Esophagus squamous epithelium (tissue), 5 donors: ENCODE results near the gene CLIC6. TPM values are rescaled to one million over a fixed set of nuclear protein-coding genes. Genes with fewer than 3 reads are reported as not detected.
A peak's percentile ranks its signal among the peaks of the same experiment; 100 is the strongest.

Experiments
- DNase-seq: peaks from one replicate; lab custom pipeline; 2025; lab: John Stamatoyannopoulos, UW
- H3K27ac ChIP-seq, 4 donors: fragments of 200-600 bp; sonication (generic); one replicate each; pipeline ENCODE4 v1.5.1; 2016 to 2019; ENCODE audit warnings: mild to moderate bottlenecking in 1 of 4
- H3K27me3 ChIP-seq, 4 donors: fragments of 200-600 bp; sonication (generic); 1 replicate in 3 of 4; 2 replicates in 1 of 4; pipeline versions ENCODE4 v1.5.1 to v1.6.0; 2017 to 2021; ENCODE audit warnings: antibody characterized with exemption in 1 of 4
- H3K36me3 ChIP-seq, 3 donors: fragments of 200-600 bp; sonication (generic); one replicate each; pipeline ENCODE4 v1.5.1; 2016 to 2019
- H3K4me1 ChIP-seq, 3 donors: fragments of 200-600 bp; sonication (generic); one replicate each; pipeline ENCODE4 v1.5.1; 2017 to 2019
- H3K4me3 ChIP-seq, 4 donors: fragments of 200-600 bp; sonication (generic); 1 replicate in 3 of 4; 2 replicates in 1 of 4; pipeline ENCODE4 v1.5.1; 2016 to 2019; ENCODE audit warnings: mild to moderate bottlenecking in 2 of 4, moderate library complexity in 1 of 4
- H3K9me3 ChIP-seq, 3 donors: fragments of 200-600 bp; sonication (generic); one replicate each; pipeline ENCODE4 v1.5.1; 2016 to 2019
- POLR2A ChIP-seq, 4 donors: fragments of 450-650 bp; IDR thresholded peaks; one replicate each; pipeline ENCODE4 v1.6.1; 2017; ENCODE audit warnings: antibody characterized with exemption in 4 of 4, mild to moderate bottlenecking in 4 of 4, moderate library complexity in 3 of 4
- WGBS, 2 donors: methylation state at CpG; one replicate each; pipeline ENCODE4 v1.1.5; 2018; 5-methylcytosine and 5-hydroxymethylcytosine counted together
- intact Hi-C: fragments of 100-400 bp; cut with DNase I; formaldehyde crosslinking; loops from one replicate; pipeline ENCODE4 v1.15.0; 2022
- total RNA-seq, 4 donors: library from RNA; depleted of rRNA; stranded (reverse); fragments of >200 nt; gene quantifications; one replicate each; pipeline ENCODE4 v1.1.0, GENCODE V29; 2016
- TF ChIP-seq, protein P1 (sequence below), 6 experiments: fragments of 450-650 bp in 4 of 6; fragments of 200-600 bp in 2 of 6; sonication (generic) in 2 of 6; IDR thresholded peaks; one replicate each; pipeline ENCODE4 v1.5.1; 2016 to 2019; ENCODE audit warnings: antibody characterized with exemption in 6 of 6, mild to moderate bottlenecking in 4 of 6, moderate library complexity in 4 of 6
- donor health status: DM: yes; HTN: yes; CAD: no.

Gene CLIC6
- total RNA-seq, 4 donors from 2014 or later, result 0.83 to 3.8 (median 2.0) TPM

DNA sequence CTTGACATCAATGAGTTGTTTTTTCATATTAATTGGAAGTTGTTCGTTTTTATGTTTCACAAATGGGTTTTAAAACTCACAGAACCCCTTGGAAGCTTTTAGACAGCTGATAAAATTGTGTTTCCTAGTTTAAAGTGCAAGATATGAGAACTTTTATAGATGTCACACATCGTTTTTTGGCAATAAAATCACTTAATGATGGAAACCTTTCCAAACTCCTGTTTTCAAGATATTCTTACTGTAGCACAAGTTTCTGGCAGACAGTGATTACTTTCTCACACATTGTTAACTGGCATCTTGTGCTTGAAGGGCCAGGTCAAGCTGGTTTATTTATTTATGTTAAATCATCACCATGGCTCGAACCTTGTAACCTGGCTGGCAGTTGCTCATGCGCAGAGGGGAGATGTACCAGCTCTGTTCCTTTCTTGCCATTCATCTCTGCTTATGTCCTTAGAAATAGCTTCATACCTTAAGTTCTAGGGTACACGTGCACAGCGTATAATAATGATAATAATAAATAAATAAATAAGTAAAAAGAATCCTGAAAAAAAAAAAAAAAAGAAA is 43.7 kb upstream of the CLIC6 start:
- TF ChIP-seq, protein P1, sequence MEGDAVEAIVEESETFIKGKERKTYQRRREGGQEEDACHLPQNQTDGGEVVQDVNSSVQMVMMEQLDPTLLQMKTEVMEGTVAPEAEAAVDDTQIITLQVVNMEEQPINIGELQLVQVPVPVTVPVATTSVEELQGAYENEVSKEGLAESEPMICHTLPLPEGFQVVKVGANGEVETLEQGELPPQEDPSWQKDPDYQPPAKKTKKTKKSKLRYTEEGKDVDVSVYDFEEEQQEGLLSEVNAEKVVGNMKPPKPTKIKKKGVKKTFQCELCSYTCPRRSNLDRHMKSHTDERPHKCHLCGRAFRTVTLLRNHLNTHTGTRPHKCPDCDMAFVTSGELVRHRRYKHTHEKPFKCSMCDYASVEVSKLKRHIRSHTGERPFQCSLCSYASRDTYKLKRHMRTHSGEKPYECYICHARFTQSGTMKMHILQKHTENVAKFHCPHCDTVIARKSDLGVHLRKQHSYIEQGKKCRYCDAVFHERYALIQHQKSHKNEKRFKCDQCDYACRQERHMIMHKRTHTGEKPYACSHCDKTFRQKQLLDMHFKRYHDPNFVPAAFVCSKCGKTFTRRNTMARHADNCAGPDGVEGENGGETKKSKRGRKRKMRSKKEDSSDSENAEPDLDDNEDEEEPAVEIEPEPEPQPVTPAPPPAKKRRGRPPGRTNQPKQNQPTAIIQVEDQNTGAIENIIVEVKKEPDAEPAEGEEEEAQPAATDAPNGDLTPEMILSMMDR (IDR thresholded peaks at IDR 0.05), result no peak
- no peak for TF ChIP-seq POLR2A (IDR thresholded peaks at IDR 0.05)
- intact Hi-C loops, result no loop called here
- peaks cover 0 to 18% (median 0%) of the 10 kb centered on the region in 4 donors for H3K27me3 ChIP-seq
- no peak overlapping the region for H3K4me3 ChIP-seq
- no peaks in the 10 kb centered on the region for H3K9me3 ChIP-seq
- no peak overlapping the region for H3K27ac ChIP-seq
- WGBS, 2 donors, result 59 to 71% methylated on average over 6 of the region's 6 CpGs
- H3K4me1 ChIP-seq, result no peaks in the 10 kb centered on the region
- no peak for DNase-seq
- no peaks in the 10 kb centered on the region for H3K36me3 ChIP-seq

DNA sequence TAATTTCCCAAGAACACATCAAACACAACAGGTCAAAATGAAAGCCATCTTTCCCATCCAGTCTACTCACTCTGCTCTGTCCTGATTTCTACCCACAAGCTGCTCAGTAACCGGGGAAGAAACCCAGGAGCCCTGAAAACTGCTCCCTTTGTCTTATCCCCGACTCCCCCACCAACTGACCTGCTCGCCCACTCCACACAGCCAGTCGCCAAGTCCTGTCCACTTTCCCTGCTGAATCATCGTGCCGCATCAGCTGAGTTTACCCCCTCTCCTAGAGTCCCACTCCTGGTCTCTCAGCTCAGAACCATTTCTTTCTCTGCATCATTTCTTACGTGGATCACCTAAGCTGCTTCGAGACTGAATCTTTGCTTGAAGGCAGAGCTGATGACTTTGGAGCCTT is 42.7 kb upstream of the CLIC6 start:
- TF ChIP-seq POLR2A (IDR thresholded peaks at IDR 0.05), result no peak
- TF ChIP-seq, protein P1 (IDR thresholded peaks at IDR 0.05), result no peak
- no peak overlapping the region for H3K4me3 ChIP-seq
- H3K4me1 ChIP-seq, result no peaks in the 10 kb centered on the region
- H3K27me3 ChIP-seq, result peaks cover 0 to 19% (median 0%) of the 10 kb centered on the region in 4 donors
- intact Hi-C loops, result no loop called here
- H3K36me3 ChIP-seq, result no peaks in the 10 kb centered on the region
- WGBS, 2 donors, result 83 to 85% methylated on average over 8 of the region's 8 CpGs
- H3K27ac ChIP-seq, result no peak overlapping the region
- H3K9me3 ChIP-seq, result no peaks in the 10 kb centered on the region
- DNase-seq, result no peak

DNA sequence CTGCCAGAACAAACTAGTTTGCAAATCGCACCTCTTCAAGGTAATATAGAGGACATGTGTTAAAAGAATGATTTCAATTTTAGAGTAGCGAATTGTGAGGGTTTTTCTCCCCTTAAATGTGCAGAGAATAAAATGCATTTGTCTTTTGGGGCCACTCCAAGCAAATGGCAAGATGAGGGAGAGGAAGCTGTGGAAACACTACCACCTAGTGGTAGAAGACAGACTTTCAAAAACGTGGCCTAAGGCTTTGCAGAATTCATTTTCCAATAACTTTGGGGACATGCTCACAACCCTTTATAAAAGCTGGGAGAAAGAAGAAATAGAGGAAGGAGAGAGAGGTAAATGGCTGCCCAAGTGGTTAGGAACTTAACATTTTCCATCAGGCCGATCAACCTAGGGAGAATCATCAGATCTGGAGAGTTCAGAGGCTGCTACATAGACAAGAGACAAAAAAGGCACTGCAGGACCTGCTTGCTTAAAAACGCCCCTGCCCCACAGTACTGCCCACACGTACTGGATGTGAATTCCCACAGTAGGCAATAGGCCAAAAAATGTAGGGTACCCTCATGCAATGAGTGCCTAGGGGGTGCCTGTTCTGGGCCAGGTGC is 38.2 kb upstream of the CLIC6 start:
- no peak overlapping the region for H3K27ac ChIP-seq
- H3K4me3 ChIP-seq, result no peak overlapping the region
- H3K36me3 ChIP-seq, result no peaks in the 10 kb centered on the region
- TF ChIP-seq, protein P1 (IDR thresholded peaks at IDR 0.05), result peak in 5 of 6 experiments; percentile 82 to 85 (median 84)
- no peak for TF ChIP-seq POLR2A (IDR thresholded peaks at IDR 0.05)
- no peaks in the 10 kb centered on the region for H3K4me1 ChIP-seq
- H3K27me3 ChIP-seq, result peaks cover 0 to 48% (median 0%) of the 10 kb centered on the region in 4 donors
- WGBS, 2 donors, result 3 to 9% methylated on average over 6 of the region's 6 CpGs
- no peaks in the 10 kb centered on the region for H3K9me3 ChIP-seq
- no peak for DNase-seq
- intact Hi-C loops, result no loop called here

DNA sequence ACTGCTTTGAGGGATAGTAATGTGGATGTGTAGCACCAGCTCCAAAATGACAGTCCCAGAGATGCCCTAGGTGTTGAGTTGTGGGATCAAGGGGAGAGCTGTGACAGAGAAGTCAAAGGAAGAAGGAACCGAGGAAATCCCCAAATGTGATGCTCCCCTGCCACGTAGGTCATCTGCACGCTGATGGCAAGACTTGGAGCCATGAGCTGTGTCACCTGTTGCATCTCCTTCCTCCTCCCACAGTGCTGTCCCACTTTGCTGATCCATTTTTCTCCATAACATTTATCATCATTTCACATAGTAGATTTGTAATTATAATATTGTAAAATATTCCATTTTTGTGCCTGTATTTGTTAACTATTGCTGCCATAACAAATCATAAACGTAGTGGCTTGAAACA is 36.3 kb upstream of the CLIC6 start:
- no peak for DNase-seq
- no peak overlapping the region for H3K4me3 ChIP-seq
- intact Hi-C loops, result no loop called here
- H3K27me3 ChIP-seq, result peaks cover 0 to 43% (median 0%) of the 10 kb centered on the region in 4 donors
- no peak for TF ChIP-seq POLR2A (IDR thresholded peaks at IDR 0.05)
- TF ChIP-seq, protein P1 (IDR thresholded peaks at IDR 0.05), result no peak
- no peaks in the 10 kb centered on the region for H3K4me1 ChIP-seq
- 66 to 77% methylated on average over 4 of the region's 4 CpGs for WGBS, 2 donors
- H3K9me3 ChIP-seq, result no peaks in the 10 kb centered on the region
- H3K36me3 ChIP-seq, result no peaks in the 10 kb centered on the region
- H3K27ac ChIP-seq, result no peak overlapping the region

DNA sequence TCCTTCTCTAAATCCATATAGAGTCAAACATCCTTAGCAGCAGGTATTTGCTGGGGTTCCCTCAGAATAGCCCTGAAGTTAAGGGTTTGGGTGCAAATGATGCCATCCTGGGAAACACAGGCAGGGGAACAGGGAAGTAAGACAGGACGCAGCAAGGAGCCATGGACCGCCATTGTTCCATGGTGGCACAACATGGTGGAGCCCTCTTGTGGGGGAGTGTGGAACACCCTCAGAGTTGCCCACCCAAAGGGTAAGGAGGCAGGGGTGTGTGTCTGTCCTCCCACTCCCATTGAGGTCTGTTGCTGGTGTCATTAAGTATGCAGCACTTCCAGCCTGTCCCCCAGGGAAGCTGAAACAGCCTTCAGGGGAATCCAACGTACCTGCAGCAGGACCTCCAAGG is 33.5 kb upstream of the CLIC6 start:
- Histone ChIP-seq H3K4me3 (no peak overlapping the region), H3K27ac (no peak overlapping the region), H3K27me3 (peaks cover 0 to 43% (median 0%) of the 10 kb centered on the region in 4 donors), H3K9me3 (no peaks in the 10 kb centered on the region), H3K36me3 (no peaks in the 10 kb centered on the region), H3K4me1 (peaks cover 0 to 5% (median 3%) of the 10 kb centered on the region in 3 donors)
- no peak for TF ChIP-seq POLR2A (IDR thresholded peaks at IDR 0.05)
- TF ChIP-seq, protein P1 (IDR thresholded peaks at IDR 0.05), result peak in 1 of 6 experiments; percentile 24
- 63 to 81% methylated on average over 2 of the region's 3 CpGs for WGBS, 2 donors
- DNase-seq, result no peak
- intact Hi-C loops, result no loop called here
